ENCODE results near the gene SRSF8.
"Not testable (repeated sequence)": the region's sequence is repeated elsewhere in the genome, so short reads cannot be mapped to it uniquely, and the experiment has no call there.

SRSF8 gene

GRCh38 chr11:95066716-95067038 lies at the start of gene SRSF8:
TSS of gene SRSF8 (plus strand) at chr11:95066919. CDS start at chr11:95067227, 308 bp downstream.
- H3K4me1 ChIP-seq (ENCODE audit: control insufficient read depth, low read depth, low read length), result peaks cover 12% of the 10 kb centered on the region
- no peak within 1 kb of the TSS for H3K27ac ChIP-seq (ENCODE audit: low read length)
- H3K9ac ChIP-seq (ENCODE audit: low read length), result peak within 1 kb of the TSS; percentile 72
- H3K4me3 ChIP-seq (ENCODE audit: low read length), result peak within 1 kb of the TSS; percentile 85
- H3K27me3 ChIP-seq (ENCODE audit: control insufficient read depth, insufficient read depth, low read length), result no peaks in the 10 kb centered on the region
- no peaks in the 10 kb centered on the region for H3K9me3 ChIP-seq (ENCODE audit: control insufficient read depth, low read depth, low read length)
- no peaks in the 10 kb centered on the region for H3K36me3 ChIP-seq (ENCODE audit: control insufficient read depth, low read depth, low read length)

GRCh38 chr11:95021468-95021867 lies 45.3 kb upstream of the SRSF8 start:
- not testable (repeated sequence) for H3K4me3 ChIP-seq (ENCODE audit: low read length); H3K36me3 ChIP-seq (ENCODE audit: control insufficient read depth, low read depth, low read length); H3K27me3 ChIP-seq (ENCODE audit: control insufficient read depth, insufficient read depth, low read length); H3K9me3 ChIP-seq (ENCODE audit: control insufficient read depth, low read depth, low read length); H3K9ac ChIP-seq (ENCODE audit: low read length); H3K4me1 ChIP-seq (ENCODE audit: control insufficient read depth, low read depth, low read length); H3K27ac ChIP-seq (ENCODE audit: low read length)

GRCh38 chr11:95024958-95025357 lies 41.8 kb upstream of the SRSF8 start, which contains the start of gene KDM4E:
TSS of gene KDM4E (plus strand) at chr11:95025258. CDS start at chr11:95025558, 300 bp downstream.
- Histone ChIP-seq H3K4me3 (ENCODE audit: low read length) (no peak within 1 kb of the TSS), H3K9ac (ENCODE audit: low read length) (no peak within 1 kb of the TSS), H3K4me1 (ENCODE audit: control insufficient read depth, low read depth, low read length) (no peaks in the 10 kb centered on the region), H3K27me3 (ENCODE audit: control insufficient read depth, insufficient read depth, low read length) (no peaks in the 10 kb centered on the region), H3K36me3 (ENCODE audit: control insufficient read depth, low read depth, low read length) (no peaks in the 10 kb centered on the region), H3K27ac (ENCODE audit: low read length) (no peak within 1 kb of the TSS), H3K9me3 (ENCODE audit: control insufficient read depth, low read depth, low read length) (no peaks in the 10 kb centered on the region)

GRCh38 chr11:95025594-95025993 lies 41.1 kb upstream of the SRSF8 start:
- H3K9me3 ChIP-seq (ENCODE audit: control insufficient read depth, low read depth, low read length); H3K27ac ChIP-seq (ENCODE audit: low read length); H3K9ac ChIP-seq (ENCODE audit: low read length); H3K36me3 ChIP-seq (ENCODE audit: control insufficient read depth, low read depth, low read length); H3K4me1 ChIP-seq (ENCODE audit: control insufficient read depth, low read depth, low read length); H3K27me3 ChIP-seq (ENCODE audit: control insufficient read depth, insufficient read depth, low read length); H3K4me3 ChIP-seq (ENCODE audit: low read length): not testable (repeated sequence)

- no peaks in the 10 kb centered on the region for H3K4me1 ChIP-seq (ENCODE audit: control insufficient read depth, low read depth, low read length)
- H3K27ac ChIP-seq (ENCODE audit: low read length), result no peak overlapping the region
- H3K9ac ChIP-seq (ENCODE audit: low read length), result no peak overlapping the region
- H3K27me3 ChIP-seq (ENCODE audit: control insufficient read depth, insufficient read depth, low read length), result no peaks in the 10 kb centered on the region
- no peaks in the 10 kb centered on the region for H3K36me3 ChIP-seq (ENCODE audit: control insufficient read depth, low read depth, low read length)
- H3K9me3 ChIP-seq (ENCODE audit: control insufficient read depth, low read depth, low read length), result no peaks in the 10 kb centered on the region
- no peak overlapping the region for H3K4me3 ChIP-seq (ENCODE audit: low read length)
Measured at GRCh38 chr11:95028357-95028756, 38.4 kb upstream of the SRSF8 start.

- H3K4me3 ChIP-seq (ENCODE audit: low read length), result no peak overlapping the region
- no peak overlapping the region for H3K27ac ChIP-seq (ENCODE audit: low read length)
- no peak overlapping the region for H3K9ac ChIP-seq (ENCODE audit: low read length)
- no peaks in the 10 kb centered on the region for H3K36me3 ChIP-seq (ENCODE audit: control insufficient read depth, low read depth, low read length)
- no peaks in the 10 kb centered on the region for H3K9me3 ChIP-seq (ENCODE audit: control insufficient read depth, low read depth, low read length)
- H3K27me3 ChIP-seq (ENCODE audit: control insufficient read depth, insufficient read depth, low read length), result no peaks in the 10 kb centered on the region
- no peaks in the 10 kb centered on the region for H3K4me1 ChIP-seq (ENCODE audit: control insufficient read depth, low read depth, low read length)
Measured at GRCh38 chr11:95033051-95033450, 33.7 kb upstream of the SRSF8 start.

- H3K9ac ChIP-seq (ENCODE audit: low read length), result no peak overlapping the region
- H3K4me1 ChIP-seq (ENCODE audit: control insufficient read depth, low read depth, low read length), result no peaks in the 10 kb centered on the region
- H3K36me3 ChIP-seq (ENCODE audit: control insufficient read depth, low read depth, low read length), result no peaks in the 10 kb centered on the region
- H3K27me3 ChIP-seq (ENCODE audit: control insufficient read depth, insufficient read depth, low read length), result no peaks in the 10 kb centered on the region
- no peaks in the 10 kb centered on the region for H3K9me3 ChIP-seq (ENCODE audit: control insufficient read depth, low read depth, low read length)
- H3K27ac ChIP-seq (ENCODE audit: low read length), result no peak overlapping the region
- H3K4me3 ChIP-seq (ENCODE audit: low read length), result no peak overlapping the region
Measured at GRCh38 chr11:95035316-95035715, 31.4 kb upstream of the SRSF8 start.

- H3K36me3 ChIP-seq (ENCODE audit: control insufficient read depth, low read depth, low read length); H3K9me3 ChIP-seq (ENCODE audit: control insufficient read depth, low read depth, low read length); H3K4me3 ChIP-seq (ENCODE audit: low read length); H3K4me1 ChIP-seq (ENCODE audit: control insufficient read depth, low read depth, low read length); H3K27me3 ChIP-seq (ENCODE audit: control insufficient read depth, insufficient read depth, low read length); H3K9ac ChIP-seq (ENCODE audit: low read length); H3K27ac ChIP-seq (ENCODE audit: low read length): not testable (repeated sequence)
Measured at GRCh38 chr11:95037356-95038035, 29.2 kb upstream of the SRSF8 start.

GRCh38 chr11:95042239-95042638 lies 24.5 kb upstream of the SRSF8 start:
- Histone ChIP-seq H3K27me3 (ENCODE audit: control insufficient read depth, insufficient read depth, low read length) (no peaks in the 10 kb centered on the region), H3K9ac (ENCODE audit: low read length) (no peak overlapping the region), H3K4me1 (ENCODE audit: control insufficient read depth, low read depth, low read length) (no peaks in the 10 kb centered on the region), H3K9me3 (ENCODE audit: control insufficient read depth, low read depth, low read length) (no peaks in the 10 kb centered on the region), H3K4me3 (ENCODE audit: low read length) (no peak overlapping the region), H3K27ac (ENCODE audit: low read length) (no peak overlapping the region), H3K36me3 (ENCODE audit: control insufficient read depth, low read depth, low read length) (no peaks in the 10 kb centered on the region)

GRCh38 chr11:95042906-95043305 lies 23.8 kb upstream of the SRSF8 start:
- Histone ChIP-seq H3K9ac (ENCODE audit: low read length) (no peak overlapping the region), H3K4me1 (ENCODE audit: control insufficient read depth, low read depth, low read length) (no peaks in the 10 kb centered on the region), H3K4me3 (ENCODE audit: low read length) (no peak overlapping the region), H3K36me3 (ENCODE audit: control insufficient read depth, low read depth, low read length) (no peaks in the 10 kb centered on the region), H3K27ac (ENCODE audit: low read length) (no peak overlapping the region), H3K9me3 (ENCODE audit: control insufficient read depth, low read depth, low read length) (no peaks in the 10 kb centered on the region), H3K27me3 (ENCODE audit: control insufficient read depth, insufficient read depth, low read length) (no peaks in the 10 kb centered on the region)

- Histone ChIP-seq H3K9me3 (ENCODE audit: control insufficient read depth, low read depth, low read length) (no peaks in the 10 kb centered on the region), H3K9ac (ENCODE audit: low read length) (no peak overlapping the region), H3K4me1 (ENCODE audit: control insufficient read depth, low read depth, low read length) (no peaks in the 10 kb centered on the region), H3K36me3 (ENCODE audit: control insufficient read depth, low read depth, low read length) (no peaks in the 10 kb centered on the region), H3K27me3 (ENCODE audit: control insufficient read depth, insufficient read depth, low read length) (no peaks in the 10 kb centered on the region), H3K27ac (ENCODE audit: low read length) (no peak overlapping the region), H3K4me3 (ENCODE audit: low read length) (no peak overlapping the region)
Measured at GRCh38 chr11:95044010-95044409, 22.7 kb upstream of the SRSF8 start.

- no peaks in the 10 kb centered on the region for H3K4me1 ChIP-seq (ENCODE audit: control insufficient read depth, low read depth, low read length)
- H3K4me3 ChIP-seq (ENCODE audit: low read length), result no peak overlapping the region
- H3K9me3 ChIP-seq (ENCODE audit: control insufficient read depth, low read depth, low read length), result no peaks in the 10 kb centered on the region
- no peaks in the 10 kb centered on the region for H3K27me3 ChIP-seq (ENCODE audit: control insufficient read depth, insufficient read depth, low read length)
- H3K36me3 ChIP-seq (ENCODE audit: control insufficient read depth, low read depth, low read length), result no peaks in the 10 kb centered on the region
- no peak overlapping the region for H3K27ac ChIP-seq (ENCODE audit: low read length)
- H3K9ac ChIP-seq (ENCODE audit: low read length), result no peak overlapping the region
Measured at GRCh38 chr11:95045812-95046211, 20.9 kb upstream of the SRSF8 start.

Measured in iPS-18a (cell line).